C4-2B (cell line): Measurements from ENCODE around the gene PTK7.

Experiments
- ZFX ChIP-seq: fragments of 450-650 bp; IDR thresholded peaks from 2 replicates; pipeline ENCODE4 v1.6.1; 2017
- TF ChIP-seq, protein P1 (sequence below): fragments of 450-650 bp; conservative IDR thresholded peaks from 2 replicates; pipeline ENCODE4 v1.5.1; 2017; ENCODE audit warnings: mild to moderate bottlenecking

DNA sequence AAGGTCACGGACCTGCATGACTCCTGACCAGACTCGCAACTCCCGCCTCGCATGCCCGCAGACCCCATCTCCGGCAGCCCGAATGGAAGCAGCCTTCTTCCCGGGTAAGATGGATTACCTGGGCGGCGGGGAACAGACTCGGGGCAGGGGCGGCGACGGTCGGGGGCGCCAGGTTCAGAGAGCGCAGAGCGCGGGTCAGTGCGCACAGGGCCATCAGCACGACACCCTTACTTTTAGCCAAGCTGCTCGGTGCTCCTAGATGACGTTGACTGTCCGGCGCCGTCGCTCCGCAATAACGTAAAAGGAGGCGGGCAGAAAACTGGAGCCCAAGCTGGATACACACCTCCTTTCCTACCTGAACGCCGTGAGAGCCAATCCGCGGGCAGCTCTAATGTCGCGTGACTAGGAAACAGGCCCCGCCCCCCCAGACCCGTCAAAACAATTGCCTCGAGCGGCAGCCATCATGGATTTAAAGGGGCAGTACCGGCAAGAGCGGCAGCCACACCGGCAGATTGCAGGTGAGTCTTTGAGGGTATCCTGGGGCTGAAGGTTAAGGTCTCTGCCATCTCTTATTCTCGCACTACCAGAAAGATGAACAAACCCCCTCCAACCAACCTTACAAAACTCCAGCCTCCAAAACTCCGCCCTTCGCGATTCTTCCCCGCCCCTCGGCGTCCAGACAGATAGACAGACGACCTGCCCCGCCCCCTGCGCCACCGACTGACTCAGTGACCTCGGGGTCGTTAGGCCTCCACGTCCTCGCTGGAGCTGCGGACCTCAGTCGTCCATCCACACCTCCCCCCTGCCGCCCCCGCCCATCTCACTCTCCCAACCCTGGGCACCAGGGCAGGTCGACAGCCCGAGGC, 16.7 kb upstream of the PTK7 start, which contains the start of the genes KLC4 and MRPL2:
- TF ChIP-seq, protein P1, sequence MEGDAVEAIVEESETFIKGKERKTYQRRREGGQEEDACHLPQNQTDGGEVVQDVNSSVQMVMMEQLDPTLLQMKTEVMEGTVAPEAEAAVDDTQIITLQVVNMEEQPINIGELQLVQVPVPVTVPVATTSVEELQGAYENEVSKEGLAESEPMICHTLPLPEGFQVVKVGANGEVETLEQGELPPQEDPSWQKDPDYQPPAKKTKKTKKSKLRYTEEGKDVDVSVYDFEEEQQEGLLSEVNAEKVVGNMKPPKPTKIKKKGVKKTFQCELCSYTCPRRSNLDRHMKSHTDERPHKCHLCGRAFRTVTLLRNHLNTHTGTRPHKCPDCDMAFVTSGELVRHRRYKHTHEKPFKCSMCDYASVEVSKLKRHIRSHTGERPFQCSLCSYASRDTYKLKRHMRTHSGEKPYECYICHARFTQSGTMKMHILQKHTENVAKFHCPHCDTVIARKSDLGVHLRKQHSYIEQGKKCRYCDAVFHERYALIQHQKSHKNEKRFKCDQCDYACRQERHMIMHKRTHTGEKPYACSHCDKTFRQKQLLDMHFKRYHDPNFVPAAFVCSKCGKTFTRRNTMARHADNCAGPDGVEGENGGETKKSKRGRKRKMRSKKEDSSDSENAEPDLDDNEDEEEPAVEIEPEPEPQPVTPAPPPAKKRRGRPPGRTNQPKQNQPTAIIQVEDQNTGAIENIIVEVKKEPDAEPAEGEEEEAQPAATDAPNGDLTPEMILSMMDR, result no peak
- TF ChIP-seq ZFX, result no peak
